CD4-positive, alpha-beta T cell treated with Interferon alpha-2 for 1 hour (primary cell): ENCODE data around the gene TRIP10.

Source experiments
- DNase-seq, 2 donors: peaks; one replicate each; pipeline ENCODE4 v3.0.0-alpha.2; 2020 to 2022

The TRIP10 gene

GRCh38 chr19:6712231-6712630 is 27.2 kb upstream of the TRIP10 start:
- no peak for DNase-seq

- DNase-seq = no peak
Observed at GRCh38 chr19:6712692-6713670, 26.5 kb upstream of the TRIP10 start.

GRCh38 chr19:6713773-6714692 is 25.4 kb upstream of the TRIP10 start:
- DNase-seq = no peak

- no peak for DNase-seq
Observed at GRCh38 chr19:6714749-6715555, 24.5 kb upstream of the TRIP10 start.

- no peak for DNase-seq
Observed at GRCh38 chr19:6716610-6716970, 22.9 kb upstream of the TRIP10 start.

GRCh38 chr19:6717036-6717435 is 22.4 kb upstream of the TRIP10 start:
- DNase-seq = no peak

GRCh38 chr19:6717441-6717971 is 22.0 kb upstream of the TRIP10 start:
- no peak for DNase-seq

GRCh38 chr19:6718111-6718740 is 21.3 kb upstream of the TRIP10 start:
- no peak for DNase-seq

- DNase-seq = peak; percentile 9 to 33
Observed at GRCh38 chr19:6718741-6719539, 20.5 kb upstream of the TRIP10 start.

- DNase-seq = no peak
Observed at GRCh38 chr19:6719540-6719861, 20.0 kb upstream of the TRIP10 start.

- DNase-seq = no peak
Observed at GRCh38 chr19:6719992-6720368, 19.5 kb upstream of the TRIP10 start.

GRCh38 chr19:6720369-6721137 is 18.9 kb upstream of the TRIP10 start, which contains the start of gene C3:
C3 (minus strand) TSS chr19:6720650; CDS start chr19:6720589, 61 bp downstream.
- peak in 1 of 2 donors; percentile 53 for DNase-seq

- no peak for DNase-seq
Observed at GRCh38 chr19:6721138-6721474, 18.4 kb upstream of the TRIP10 start.

GRCh38 chr19:6721773-6722172 is 17.7 kb upstream of the TRIP10 start:
- no peak for DNase-seq

GRCh38 chr19:6723108-6723618 is 16.3 kb upstream of the TRIP10 start:
- DNase-seq = no peak

GRCh38 chr19:6723738-6724137 is 15.7 kb upstream of the TRIP10 start:
- DNase-seq = no peak

GRCh38 chr19:6724631-6725492 is 14.6 kb upstream of the TRIP10 start:
- DNase-seq = no peak

- DNase-seq = no peak
Observed at GRCh38 chr19:6725513-6726231, 13.8 kb upstream of the TRIP10 start.

GRCh38 chr19:6728346-6728745 is 11.1 kb upstream of the TRIP10 start:
- DNase-seq = peak in 1 of 2 donors; percentile 25
